Nephron (organoid): ENCODE measurements around the gene PNPT1.
A peak's percentile ranks its signal among the peaks of the same experiment; 100 is the strongest.

Experiments
- H3K27ac Mint-ChIP-seq, 3 experiments: 2 replicates each; pipeline ENCODE4 v1.8.0; 2020; ENCODE audit warnings: mixed read lengths in 3 of 3, mild to moderate bottlenecking in 2 of 3, moderate library complexity in 1 of 3
- H3K27me3 Mint-ChIP-seq: 2 replicates; pipeline ENCODE4 v1.8.0; 2021; ENCODE audit warnings: low read depth, mild to moderate bottlenecking, moderate library complexity, mixed read lengths
- H3K36me3 Mint-ChIP-seq: 2 replicates; pipeline ENCODE4 v1.8.0; 2020; ENCODE audit warnings: low read depth, mixed read lengths
- H3K4me1 Mint-ChIP-seq: 2 replicates; pipeline ENCODE4 v1.8.0; 2020; ENCODE audit warnings: mixed read lengths
- H3K4me3 Mint-ChIP-seq, 3 experiments: 2 replicates each; pipeline ENCODE4 v1.8.0; 2020; ENCODE audit warnings: mild to moderate bottlenecking in 3 of 3, mixed read lengths in 3 of 3, moderate library complexity in 2 of 3
- H3K9me3 Mint-ChIP-seq: 2 replicates; pipeline ENCODE4 v1.8.0; 2020; ENCODE audit warnings: mixed read lengths
- CTCF ChIP-seq, 3 experiments: fragments of 200-600 bp; sonication (generic); IDR thresholded peaks; one replicate each; pipeline ENCODE4 v1.5.0; 2021; ENCODE audit warnings: antibody characterized with exemption in 3 of 3; ENCODE audit not compliant: unreplicated experiment in 3 of 3

The PNPT1 gene

GRCh38 chr2:55729136-55729685 lies 35.6 kb upstream of the PNPT1 start:
- no peaks in the 10 kb centered on the region for H3K9me3 Mint-ChIP-seq
- no peaks in the 10 kb centered on the region for H3K36me3 Mint-ChIP-seq
- TF ChIP-seq CTCF (IDR thresholded peaks at IDR 0.05; ENCODE audit: unreplicated experiment in 3 of 3) = no peak
- peaks cover 28% of the 10 kb centered on the region for H3K4me1 Mint-ChIP-seq
- peak overlapping the region in 1 of 3 experiments; percentile 39 for H3K27ac Mint-ChIP-seq
- no peak overlapping the region for H3K4me3 Mint-ChIP-seq
- H3K27me3 Mint-ChIP-seq = no peaks in the 10 kb centered on the region

GRCh38 chr2:55721596-55722215 lies 28.1 kb upstream of the PNPT1 start:
- no peaks in the 10 kb centered on the region for H3K27me3 Mint-ChIP-seq

GRCh38 chr2:55720417-55720816 lies 26.8 kb upstream of the PNPT1 start:
- no peaks in the 10 kb centered on the region for H3K9me3 Mint-ChIP-seq
- no peaks in the 10 kb centered on the region for H3K36me3 Mint-ChIP-seq
- H3K4me3 Mint-ChIP-seq = no peak overlapping the region
- no peak for TF ChIP-seq CTCF (IDR thresholded peaks at IDR 0.05; ENCODE audit: unreplicated experiment in 3 of 3)
- H3K27ac Mint-ChIP-seq = no peak overlapping the region
- H3K27me3 Mint-ChIP-seq = peaks cover 4% of the 10 kb centered on the region
- H3K4me1 Mint-ChIP-seq = peaks cover 4% of the 10 kb centered on the region

More at GRCh38 chr2:55721596-55722215, 28.1 kb upstream of the PNPT1 start:
- peaks cover 4% of the 10 kb centered on the region for H3K4me1 Mint-ChIP-seq
- peak overlapping the region in 1 of 3 experiments; percentile 14 for H3K27ac Mint-ChIP-seq
- H3K4me3 Mint-ChIP-seq = no peak overlapping the region
- H3K36me3 Mint-ChIP-seq = no peaks in the 10 kb centered on the region
- no peaks in the 10 kb centered on the region for H3K9me3 Mint-ChIP-seq
- TF ChIP-seq CTCF (IDR thresholded peaks at IDR 0.05; ENCODE audit: unreplicated experiment in 3 of 3) = no peak

- no peak for TF ChIP-seq CTCF (IDR thresholded peaks at IDR 0.05; ENCODE audit: unreplicated experiment in 3 of 3)
- Mint-ChIP-seq H3K36me3 (no peaks in the 10 kb centered on the region), H3K4me3 (no peak overlapping the region), H3K4me1 (peaks cover 4% of the 10 kb centered on the region), H3K27me3 (peaks cover 4% of the 10 kb centered on the region), H3K27ac (no peak overlapping the region), H3K9me3 (no peaks in the 10 kb centered on the region)
Observed at GRCh38 chr2:55719852-55720251, 26.2 kb upstream of the PNPT1 start.

- Mint-ChIP-seq H3K4me3 (no peak overlapping the region), H3K27ac (no peak overlapping the region), H3K4me1 (peaks cover 4% of the 10 kb centered on the region), H3K27me3 (peaks cover 4% of the 10 kb centered on the region), H3K36me3 (no peaks in the 10 kb centered on the region), H3K9me3 (no peaks in the 10 kb centered on the region)
- TF ChIP-seq CTCF (IDR thresholded peaks at IDR 0.05; ENCODE audit: unreplicated experiment in 3 of 3) = peak; percentile 80 to 95 (median 82)
Observed at GRCh38 chr2:55718165-55719008, 24.7 kb upstream of the PNPT1 start.
